Measurements from ENCODE around the gene ST3GAL6.

Gene ST3GAL6

GRCh38 chr3:98779541-98780335 lies 16.6 kb downstream of the ST3GAL6 start:
- FAIRE-seq: no peak
- DNase-seq (ENCODE audit: insufficient read length, low spot score): no peak
- no peak for TF ChIP-seq CTCF (IDR thresholded peaks at IDR 0.05; ENCODE audit: insufficient read depth, missing control alignments)

- FAIRE-seq: no peak
- no peak for TF ChIP-seq CTCF (IDR thresholded peaks at IDR 0.05; ENCODE audit: insufficient read depth, missing control alignments)
Measured at GRCh38 chr3:98780343-98780742, 17.2 kb downstream of the ST3GAL6 start.

GRCh38 chr3:98782824-98783500 lies 19.8 kb downstream of the ST3GAL6 start:
- no peak for FAIRE-seq
- DNase-seq (ENCODE audit: insufficient read length, low spot score): no peak
- no peak for TF ChIP-seq CTCF (IDR thresholded peaks at IDR 0.05; ENCODE audit: insufficient read depth, missing control alignments)

More at GRCh38 chr3:98780343-98780742, 17.2 kb downstream of the ST3GAL6 start:
- no peak for DNase-seq (ENCODE audit: insufficient read length, low spot score)

GRCh38 chr3:98784042-98784441 lies 20.9 kb downstream of the ST3GAL6 start:
- FAIRE-seq (no peak), DNase-seq (ENCODE audit: insufficient read length, low spot score) (no peak)
- no peak for TF ChIP-seq CTCF (IDR thresholded peaks at IDR 0.05; ENCODE audit: insufficient read depth, missing control alignments)

- no peak for DNase-seq (ENCODE audit: insufficient read length, low spot score)
- no peak for TF ChIP-seq CTCF (IDR thresholded peaks at IDR 0.05; ENCODE audit: insufficient read depth, missing control alignments)
- FAIRE-seq: no peak
Measured at GRCh38 chr3:98784666-98785600, 21.8 kb downstream of the ST3GAL6 start.

GRCh38 chr3:98786364-98787006 lies 23.3 kb downstream of the ST3GAL6 start:
- DNase-seq (ENCODE audit: insufficient read length, low spot score) (no peak), FAIRE-seq (no peak)
- TF ChIP-seq CTCF (IDR thresholded peaks at IDR 0.05; ENCODE audit: insufficient read depth, missing control alignments): no peak
